ENCODE measurements around the gene NRXN3. TPM values are rescaled to one million over a fixed set of nuclear protein-coding genes. Genes with fewer than 3 reads are reported as not detected.

The NRXN3 gene
- total RNA-seq, 2 donors from 2014 or later: 1.3 to 2.3 TPM

DNA sequence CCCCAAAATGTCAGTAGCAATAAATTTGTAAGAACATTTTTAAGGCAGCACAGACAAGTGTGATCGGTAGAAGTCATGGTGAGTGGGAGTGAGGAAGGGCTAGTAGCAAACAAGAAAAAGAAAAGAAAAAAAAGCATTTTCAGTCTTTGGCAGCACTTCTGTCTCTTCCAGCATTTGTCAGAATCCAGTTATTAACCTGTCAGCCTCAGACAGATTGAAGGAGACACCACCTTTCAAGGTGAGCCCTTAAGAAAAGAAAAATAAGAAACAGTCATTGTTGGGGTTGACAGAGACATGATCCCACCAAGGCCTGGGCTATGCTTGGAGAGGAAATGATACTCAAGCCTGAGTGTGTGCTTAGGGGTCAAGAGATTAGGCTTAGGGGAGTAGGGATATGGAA is 947.4 kb downstream of the NRXN3 start:
- Histone ChIP-seq H3K4me1 (no peaks in the 10 kb centered on the region), H3K27ac (no peak overlapping the region), H3K9me3 (no peaks in the 10 kb centered on the region), H3K36me3 (replicated peaks in 1 of 2; ENCODE audit: insufficient read depth in 1 of 2, low read depth in 2 of 2) (no peaks in the 10 kb centered on the region), H3K27me3 (no peaks in the 10 kb centered on the region), H3K4me3 (no peak overlapping the region)
- WGBS, 2 donors: 95 to 96% methylated on average over 1 of the region's 1 CpG
- TF ChIP-seq POLR2A (IDR thresholded peaks at IDR 0.05): no peak
- TF ChIP-seq, protein P1, sequence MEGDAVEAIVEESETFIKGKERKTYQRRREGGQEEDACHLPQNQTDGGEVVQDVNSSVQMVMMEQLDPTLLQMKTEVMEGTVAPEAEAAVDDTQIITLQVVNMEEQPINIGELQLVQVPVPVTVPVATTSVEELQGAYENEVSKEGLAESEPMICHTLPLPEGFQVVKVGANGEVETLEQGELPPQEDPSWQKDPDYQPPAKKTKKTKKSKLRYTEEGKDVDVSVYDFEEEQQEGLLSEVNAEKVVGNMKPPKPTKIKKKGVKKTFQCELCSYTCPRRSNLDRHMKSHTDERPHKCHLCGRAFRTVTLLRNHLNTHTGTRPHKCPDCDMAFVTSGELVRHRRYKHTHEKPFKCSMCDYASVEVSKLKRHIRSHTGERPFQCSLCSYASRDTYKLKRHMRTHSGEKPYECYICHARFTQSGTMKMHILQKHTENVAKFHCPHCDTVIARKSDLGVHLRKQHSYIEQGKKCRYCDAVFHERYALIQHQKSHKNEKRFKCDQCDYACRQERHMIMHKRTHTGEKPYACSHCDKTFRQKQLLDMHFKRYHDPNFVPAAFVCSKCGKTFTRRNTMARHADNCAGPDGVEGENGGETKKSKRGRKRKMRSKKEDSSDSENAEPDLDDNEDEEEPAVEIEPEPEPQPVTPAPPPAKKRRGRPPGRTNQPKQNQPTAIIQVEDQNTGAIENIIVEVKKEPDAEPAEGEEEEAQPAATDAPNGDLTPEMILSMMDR (IDR thresholded peaks at IDR 0.05): no peak
- ATAC-seq: no peak
- intact Hi-C loops (cut with DNase I): no loop called here
- DNase-seq: no peak

DNA sequence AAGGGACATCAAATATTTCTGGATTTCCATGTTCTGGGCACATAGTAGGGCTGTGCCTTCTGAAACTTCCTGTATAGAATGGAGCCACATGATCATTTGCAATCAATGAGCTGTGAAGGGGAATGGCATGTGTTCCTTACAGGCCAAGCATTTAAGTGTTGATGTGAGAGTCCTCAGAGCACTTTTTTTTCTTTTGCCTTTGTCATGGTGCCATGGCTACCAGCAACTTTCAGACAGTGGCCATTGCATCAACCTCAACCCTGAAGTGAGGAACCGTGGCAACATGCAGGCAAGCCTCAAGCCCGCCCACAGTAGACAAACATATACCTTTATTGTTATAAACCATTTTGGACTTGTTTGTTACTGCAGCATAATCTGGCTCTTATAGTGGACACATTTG is 948.1 kb downstream of the NRXN3 start:
- Histone ChIP-seq H3K9me3 (no peaks in the 10 kb centered on the region), H3K4me3 (no peak overlapping the region), H3K36me3 (replicated peaks in 1 of 2; ENCODE audit: insufficient read depth in 1 of 2, low read depth in 2 of 2) (no peaks in the 10 kb centered on the region), H3K27ac (no peak overlapping the region), H3K4me1 (no peaks in the 10 kb centered on the region), H3K27me3 (no peaks in the 10 kb centered on the region)
- intact Hi-C loops (cut with DNase I): no loop called here
- TF ChIP-seq, protein P1 (IDR thresholded peaks at IDR 0.05): no peak
- DNase-seq (no peak), ATAC-seq (no peak)
- 85 to 98% methylated on average over 2 of the region's 2 CpGs for WGBS, 2 donors

GRCh38 chr14:79134361-79134760 is 964.2 kb downstream of the NRXN3 start:
- no peak overlapping the region for H3K27ac ChIP-seq
- intact Hi-C loops (cut with DNase I): no loop called here

GRCh38 chr14:79136071-79137044 is 966.2 kb downstream of the NRXN3 start:
- DNase-seq: no peak
- no peak for ATAC-seq
- 70 to 72% methylated on average over 7 of the region's 7 CpGs for WGBS, 2 donors
- no peaks in the 10 kb centered on the region for H3K4me1 ChIP-seq
- intact Hi-C loops (cut with DNase I): no loop called here
- no peaks in the 10 kb centered on the region for H3K27me3 ChIP-seq
- no peak overlapping the region for H3K27ac ChIP-seq
- TF ChIP-seq, protein P1 (IDR thresholded peaks at IDR 0.05): no peak
- TF ChIP-seq POLR2A (IDR thresholded peaks at IDR 0.05): no peak
- no peaks in the 10 kb centered on the region for H3K36me3 ChIP-seq (replicated peaks in 1 of 2; ENCODE audit: insufficient read depth in 1 of 2, low read depth in 2 of 2)
- H3K9me3 ChIP-seq: no peaks in the 10 kb centered on the region
- no peak overlapping the region for H3K4me3 ChIP-seq

More at GRCh38 chr14:79134361-79134760, 964.2 kb downstream of the NRXN3 start:
- Histone ChIP-seq H3K36me3 (replicated peaks in 1 of 2; ENCODE audit: insufficient read depth in 1 of 2, low read depth in 2 of 2) (no peaks in the 10 kb centered on the region), H3K27me3 (no peaks in the 10 kb centered on the region), H3K4me1 (no peaks in the 10 kb centered on the region), H3K9me3 (no peaks in the 10 kb centered on the region), H3K4me3 (no peak overlapping the region)
- DNase-seq: no peak
- no peak for ATAC-seq
- TF ChIP-seq, protein P1 (IDR thresholded peaks at IDR 0.05): no peak
- no peak for TF ChIP-seq POLR2A (IDR thresholded peaks at IDR 0.05)
- 59 to 69% methylated on average over 3 of the region's 3 CpGs for WGBS, 2 donors

Measured in body of pancreas (tissue), 4 donors.